A673 (cell line): ENCODE data around the gene BCL2L1.

ENCODE experiments used
- EZH2 ChIP-seq: fragments of 200-600 bp; sonication (generic); IDR thresholded peaks from 2 replicates; pipeline ENCODE4 v1.6.1; 2017; ENCODE audit warnings: borderline replicate concordance, low read depth, mild to moderate bottlenecking, mixed read lengths, antibody characterized with exemption, low read length; ENCODE audit not compliant: poor library complexity, severe bottlenecking
- TF ChIP-seq, protein P1 (sequence below): fragments of 300-800, 200-600 bp; sonication (generic); conservative IDR thresholded peaks from 2 replicates; pipeline ENCODE4 v1.5.1; 2017; ENCODE audit warnings: low read depth, mild to moderate bottlenecking, antibody characterized with exemption, low read length, moderate library complexity, mixed read lengths

GRCh38 chr20:31713312-31714273, 9.1 kb downstream of the BCL2L1 start:
- TF ChIP-seq, protein P1, sequence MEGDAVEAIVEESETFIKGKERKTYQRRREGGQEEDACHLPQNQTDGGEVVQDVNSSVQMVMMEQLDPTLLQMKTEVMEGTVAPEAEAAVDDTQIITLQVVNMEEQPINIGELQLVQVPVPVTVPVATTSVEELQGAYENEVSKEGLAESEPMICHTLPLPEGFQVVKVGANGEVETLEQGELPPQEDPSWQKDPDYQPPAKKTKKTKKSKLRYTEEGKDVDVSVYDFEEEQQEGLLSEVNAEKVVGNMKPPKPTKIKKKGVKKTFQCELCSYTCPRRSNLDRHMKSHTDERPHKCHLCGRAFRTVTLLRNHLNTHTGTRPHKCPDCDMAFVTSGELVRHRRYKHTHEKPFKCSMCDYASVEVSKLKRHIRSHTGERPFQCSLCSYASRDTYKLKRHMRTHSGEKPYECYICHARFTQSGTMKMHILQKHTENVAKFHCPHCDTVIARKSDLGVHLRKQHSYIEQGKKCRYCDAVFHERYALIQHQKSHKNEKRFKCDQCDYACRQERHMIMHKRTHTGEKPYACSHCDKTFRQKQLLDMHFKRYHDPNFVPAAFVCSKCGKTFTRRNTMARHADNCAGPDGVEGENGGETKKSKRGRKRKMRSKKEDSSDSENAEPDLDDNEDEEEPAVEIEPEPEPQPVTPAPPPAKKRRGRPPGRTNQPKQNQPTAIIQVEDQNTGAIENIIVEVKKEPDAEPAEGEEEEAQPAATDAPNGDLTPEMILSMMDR = no peak
- no peak for TF ChIP-seq EZH2
